Measurements from ENCODE around the gene PLA2G4E. TPM values are rescaled to one million over a fixed set of nuclear protein-coding genes. Genes with fewer than 3 reads are reported as not detected.

PLA2G4E gene
- total RNA-seq, 1 donor from 2014 or later: not detected

- DNase-seq (ENCODE audit: low read depth, low spot score): no peak
- Mint-ChIP-seq H3K4me1 (no peaks in the 10 kb centered on the region), H3K27me3 (ENCODE audit: low read depth) (no peaks in the 10 kb centered on the region), H3K4me3 (no peak overlapping the region), H3K9me3 (no peaks in the 10 kb centered on the region), H3K27ac (ENCODE audit: unreplicated experiment) (no peak overlapping the region), H3K36me3 (ENCODE audit: low read depth) (peaks cover 2% of the 10 kb centered on the region)
- no peak for TF ChIP-seq CTCF (conservative IDR thresholded peaks at IDR 0.05)
These were observed 66.8 kb downstream of the PLA2G4E start for GRCh38 chr15:41954036-41954435.

DNA sequence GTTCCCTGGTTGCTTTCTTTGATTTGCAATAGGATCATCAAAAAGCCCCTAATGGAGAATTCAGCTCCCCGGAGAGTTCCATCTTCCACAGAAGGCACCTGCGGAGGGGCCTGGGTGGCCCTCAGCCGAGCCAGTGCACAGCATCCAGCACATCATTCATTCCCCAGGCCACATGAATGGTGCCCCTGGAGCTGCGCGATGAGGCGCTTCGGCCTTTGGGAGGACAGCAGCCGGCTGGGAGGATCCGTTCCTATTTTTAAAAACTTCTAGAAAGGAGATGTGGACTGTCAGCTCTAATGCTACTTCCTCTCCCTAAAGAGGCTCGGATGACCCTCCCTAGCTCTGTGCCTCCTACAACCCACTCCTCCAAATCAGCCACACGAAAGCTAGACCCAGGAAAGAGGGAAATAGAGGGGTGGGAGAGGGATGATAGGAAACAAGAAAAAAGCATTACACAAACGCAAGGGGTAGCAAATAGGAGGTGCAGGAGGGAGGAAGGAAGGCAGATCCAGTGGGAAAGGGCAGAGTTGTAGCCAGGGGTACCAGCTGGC is 68.8 kb downstream of the PLA2G4E start:
- no peaks in the 10 kb centered on the region for H3K27me3 Mint-ChIP-seq (ENCODE audit: low read depth)
- H3K9me3 Mint-ChIP-seq: no peaks in the 10 kb centered on the region
- H3K27ac Mint-ChIP-seq (ENCODE audit: unreplicated experiment): peak overlapping the region; percentile 50
- no peak for DNase-seq (ENCODE audit: low read depth, low spot score)
- peaks cover 2% of the 10 kb centered on the region for H3K36me3 Mint-ChIP-seq (ENCODE audit: low read depth)
- no peak for TF ChIP-seq CTCF (conservative IDR thresholded peaks at IDR 0.05)
- no peak overlapping the region for H3K4me3 Mint-ChIP-seq
- H3K4me1 Mint-ChIP-seq: no peaks in the 10 kb centered on the region

DNA sequence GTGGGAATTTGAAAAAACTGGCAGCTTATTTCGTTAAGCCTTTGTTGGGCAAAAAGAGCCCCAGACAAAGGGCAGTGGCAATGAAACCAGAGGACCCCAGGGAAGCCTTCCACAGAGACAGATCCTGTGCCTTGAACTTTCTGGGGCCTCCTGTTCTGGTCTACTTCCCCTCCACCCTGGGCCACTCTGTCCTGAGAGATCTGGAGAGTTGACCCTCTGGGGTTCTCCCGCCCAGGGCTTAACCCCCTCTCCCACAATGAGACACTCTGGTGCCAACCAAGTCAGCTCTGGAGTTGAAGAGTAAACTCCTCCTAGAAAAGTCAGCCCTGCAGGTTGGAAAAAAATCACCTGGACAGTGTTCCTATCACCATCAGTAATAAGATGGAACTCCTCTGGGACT is 69.3 kb downstream of the PLA2G4E start:
- Mint-ChIP-seq H3K4me3 (no peak overlapping the region), H3K27me3 (ENCODE audit: low read depth) (no peaks in the 10 kb centered on the region), H3K9me3 (no peaks in the 10 kb centered on the region), H3K36me3 (ENCODE audit: low read depth) (peaks cover 2% of the 10 kb centered on the region), H3K4me1 (no peaks in the 10 kb centered on the region), H3K27ac (ENCODE audit: unreplicated experiment) (peak overlapping the region; percentile 50)
- no peak for TF ChIP-seq CTCF (conservative IDR thresholded peaks at IDR 0.05)
- no peak for DNase-seq (ENCODE audit: low read depth, low spot score)

DNA sequence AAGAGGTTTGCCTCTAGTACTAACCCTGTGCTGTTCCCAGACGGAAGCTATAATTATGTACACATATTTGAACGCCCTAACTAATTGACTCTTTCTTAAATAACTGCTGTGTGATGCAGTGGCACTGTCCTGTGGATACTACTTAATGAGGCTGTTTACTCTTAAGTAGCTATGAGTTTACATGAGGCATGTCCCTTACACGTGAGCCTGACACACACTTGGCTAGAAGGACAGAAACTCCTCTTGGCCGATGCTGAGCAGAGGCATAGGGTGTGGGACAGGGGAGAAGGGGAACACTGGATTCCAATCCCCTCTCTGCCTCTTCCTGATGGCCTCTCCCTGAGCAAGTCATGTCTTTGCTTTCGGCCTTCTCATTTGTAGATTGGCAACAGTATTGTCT is 70.4 kb downstream of the PLA2G4E start:
- Mint-ChIP-seq H3K4me3 (no peak overlapping the region), H3K9me3 (no peaks in the 10 kb centered on the region), H3K27me3 (ENCODE audit: low read depth) (no peaks in the 10 kb centered on the region)

GRCh38 chr15:41950127-41950483 is 70.7 kb downstream of the PLA2G4E start:
- Mint-ChIP-seq H3K9me3 (no peaks in the 10 kb centered on the region), H3K36me3 (ENCODE audit: low read depth) (peaks cover 2% of the 10 kb centered on the region), H3K4me3 (no peak overlapping the region), H3K27ac (ENCODE audit: unreplicated experiment) (no peak overlapping the region), H3K27me3 (ENCODE audit: low read depth) (no peaks in the 10 kb centered on the region), H3K4me1 (peaks cover 3% of the 10 kb centered on the region)
- no peak for TF ChIP-seq CTCF (conservative IDR thresholded peaks at IDR 0.05)
- DNase-seq (ENCODE audit: low read depth, low spot score): no peak

More for the DNA sequence above, 70.4 kb downstream of the PLA2G4E start:
- H3K27ac Mint-ChIP-seq (ENCODE audit: unreplicated experiment): no peak overlapping the region
- no peak for TF ChIP-seq CTCF (conservative IDR thresholded peaks at IDR 0.05)
- no peak for DNase-seq (ENCODE audit: low read depth, low spot score)
- no peaks in the 10 kb centered on the region for H3K4me1 Mint-ChIP-seq
- H3K36me3 Mint-ChIP-seq (ENCODE audit: low read depth): peaks cover 2% of the 10 kb centered on the region
